ENCODE results near the gene BAZ1B.

- TF ChIP-seq CTCF (IDR thresholded peaks at IDR 0.05) (no peak), POLR2A (IDR thresholded peaks at IDR 0.05) (no peak)
Observed at GRCh38 chr7:73435471-73436009, 86.6 kb downstream of the BAZ1B start.

Measured in body of pancreas (tissue), 4 donors.